ENCODE measurements around the gene ADAM33.

Gene ADAM33

DNA sequence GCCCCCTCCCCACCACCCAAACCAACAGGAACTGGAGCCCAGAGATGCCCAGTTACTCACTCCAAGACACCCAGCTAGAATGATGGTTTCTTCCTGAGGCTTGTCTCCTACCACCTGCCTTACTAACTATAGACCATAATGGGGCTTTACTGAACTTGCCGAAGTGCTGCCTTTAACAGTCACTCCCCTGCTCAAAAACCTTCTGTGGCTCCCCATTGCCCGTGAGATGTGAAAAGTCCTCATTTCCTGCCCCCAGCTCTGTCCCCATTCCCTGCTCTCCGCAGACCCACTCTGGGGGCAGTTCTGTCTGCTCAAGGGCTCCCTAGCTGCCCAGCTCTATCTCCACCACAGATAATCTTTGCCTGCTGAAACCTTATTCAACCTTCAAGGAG is 25.7 kb upstream of the ADAM33 start:
- DNase-seq: no peak

DNA sequence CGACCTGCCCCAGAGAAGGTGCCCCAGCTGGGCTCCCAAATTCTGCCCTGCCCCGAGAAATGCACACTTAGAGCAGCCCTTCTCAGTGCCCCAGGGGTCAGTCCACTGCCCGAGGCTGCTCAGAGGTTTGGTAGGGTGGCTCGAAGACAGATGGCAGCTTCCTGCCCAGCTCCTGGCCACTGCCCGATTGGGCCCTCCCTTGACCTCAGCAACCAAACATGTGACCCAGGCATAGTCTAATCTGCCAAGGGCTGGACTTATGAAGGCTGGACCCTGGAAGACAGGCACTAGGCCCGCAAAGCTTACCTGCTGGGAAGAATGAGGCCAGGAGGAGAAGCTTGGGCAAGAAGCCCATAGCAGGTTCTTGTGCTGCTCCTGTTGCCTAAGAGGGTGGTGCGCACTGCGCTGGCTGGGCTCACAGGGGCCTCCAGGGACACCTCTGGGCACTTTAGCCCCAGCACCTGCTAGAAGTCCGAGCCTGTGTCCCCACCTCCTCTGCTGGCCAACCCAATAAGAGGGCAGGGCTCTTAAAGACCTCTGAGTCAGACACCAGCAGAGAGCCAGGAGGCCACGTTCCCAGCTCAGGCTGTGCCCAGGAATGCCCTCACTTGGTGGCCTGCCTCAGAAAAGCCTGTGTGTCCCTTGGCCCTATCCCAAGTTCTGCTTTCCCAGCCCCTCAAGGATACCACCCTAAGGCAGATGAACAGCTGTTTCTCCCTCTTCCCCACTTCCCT is 25.1 kb upstream of the ADAM33 start:
- DNase-seq: no peak

DNA sequence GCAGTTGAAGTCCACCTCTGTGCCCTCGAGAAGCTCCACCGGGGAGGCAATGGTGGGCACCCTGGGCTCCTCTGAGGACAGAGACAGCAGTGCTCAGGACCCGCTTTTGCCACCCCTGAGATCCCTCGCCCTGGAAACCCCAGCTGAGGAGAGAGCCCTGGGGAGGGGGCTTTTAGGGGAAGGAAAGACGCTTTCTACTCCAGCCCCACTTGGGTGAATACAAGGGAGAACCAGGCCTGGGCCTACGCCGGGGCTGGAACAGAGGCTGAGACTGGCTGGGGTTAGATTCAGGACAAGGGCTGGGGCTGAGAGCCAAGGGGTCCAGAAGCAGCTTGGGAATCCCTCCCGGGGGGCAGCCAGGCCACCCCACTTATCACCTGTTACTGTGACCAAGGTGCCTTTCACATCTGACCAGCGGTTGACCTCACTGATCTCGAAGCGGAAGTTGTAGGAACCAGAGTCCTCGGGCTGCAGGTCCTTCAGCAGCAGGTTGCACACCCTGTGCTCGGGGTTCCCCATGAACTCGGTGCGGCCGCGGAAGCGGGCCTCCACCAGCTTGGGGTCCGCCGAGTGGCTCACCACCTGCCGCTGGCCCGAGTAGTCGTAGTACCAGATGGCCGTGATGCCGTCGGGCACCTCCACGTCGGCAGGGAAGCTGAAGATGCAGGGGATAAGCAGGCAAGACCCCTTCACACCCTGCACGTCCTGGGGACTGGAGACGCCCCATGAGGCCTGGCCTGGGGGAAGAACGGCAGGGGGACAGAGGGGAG is 24.3 kb upstream of the ADAM33 start:
- DNase-seq: no peak

DNA sequence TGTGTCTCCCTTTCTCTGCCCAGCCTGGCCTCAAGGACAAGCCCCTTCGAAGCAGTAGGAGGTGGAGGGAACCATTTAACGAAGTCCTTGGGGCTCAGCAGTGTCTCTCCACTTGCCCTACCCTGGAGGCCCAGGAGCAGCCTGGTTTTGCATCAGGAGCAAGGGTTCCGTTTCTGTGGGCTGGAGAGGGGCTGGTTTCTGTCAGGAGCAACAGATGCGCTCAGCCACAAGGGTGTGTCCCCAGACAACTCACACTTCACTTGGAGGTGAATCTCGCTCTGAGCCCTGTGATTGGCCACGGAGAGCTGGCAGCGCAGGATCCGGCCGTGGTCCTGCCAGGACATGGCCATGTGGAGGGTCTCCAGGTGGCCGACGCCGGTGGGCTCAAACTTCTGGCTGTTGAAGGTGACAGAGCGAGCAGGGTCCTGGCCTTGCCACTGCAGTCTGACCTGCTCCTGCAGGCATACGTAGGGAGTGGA is 23.7 kb upstream of the ADAM33 start:
- DNase-seq: no peak

DNA sequence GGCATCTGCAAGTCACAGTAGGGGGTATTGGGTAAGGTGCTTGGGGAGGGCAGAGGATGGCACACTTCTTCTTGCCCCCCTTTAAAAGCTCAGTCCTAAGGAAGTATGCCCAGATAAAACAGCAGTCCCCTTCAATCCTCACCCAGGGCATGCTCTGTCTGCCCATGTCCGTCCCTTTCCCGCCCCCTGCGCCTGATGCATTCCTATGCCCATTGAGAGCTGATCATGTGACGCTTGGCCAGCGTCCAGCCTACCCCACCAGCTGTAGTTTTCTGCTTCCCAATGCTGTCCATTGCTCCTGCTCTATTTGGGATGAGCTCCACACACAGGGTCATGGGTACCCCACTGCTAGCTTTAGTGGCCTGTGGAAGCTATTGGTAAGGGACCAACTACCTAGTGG is 22.3 kb upstream of the ADAM33 start:
- no peak for DNase-seq

DNA sequence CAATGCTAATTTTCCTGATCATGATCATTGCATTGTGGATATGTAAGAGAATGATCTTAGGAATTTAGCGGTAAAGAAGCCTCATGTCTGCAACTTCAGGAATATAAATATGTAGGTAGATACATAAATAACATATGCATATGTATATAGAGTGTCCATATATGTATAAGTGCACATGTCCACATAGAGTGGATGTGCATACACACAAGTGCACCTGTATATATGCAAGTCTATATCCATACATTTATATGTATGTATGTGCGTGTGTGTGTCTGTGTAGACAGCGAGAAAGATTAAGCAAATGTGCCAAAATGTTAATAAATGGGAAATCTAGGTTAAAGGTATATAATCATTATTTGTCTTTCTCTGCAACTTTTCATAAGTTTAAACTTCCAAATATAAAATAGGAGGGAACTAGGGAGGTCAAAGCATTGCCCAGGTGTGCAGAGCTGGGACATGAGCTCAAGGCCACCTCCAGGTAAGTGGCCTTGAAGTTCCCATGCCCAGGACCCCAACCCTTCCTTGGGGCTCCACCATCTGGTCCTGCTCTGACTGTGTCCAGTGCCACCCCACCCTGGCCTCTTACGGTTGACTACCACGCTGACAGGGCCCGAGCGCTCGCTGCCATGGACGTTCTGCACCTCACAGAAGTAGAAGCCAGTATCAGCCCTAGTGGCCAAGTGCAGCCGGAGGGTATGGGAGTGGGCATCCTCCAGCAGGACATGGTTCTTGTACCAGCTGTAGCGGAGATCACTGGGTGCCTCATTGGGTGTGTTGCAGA is 21.0 kb upstream of the ADAM33 start:
- no peak for DNase-seq

DNA sequence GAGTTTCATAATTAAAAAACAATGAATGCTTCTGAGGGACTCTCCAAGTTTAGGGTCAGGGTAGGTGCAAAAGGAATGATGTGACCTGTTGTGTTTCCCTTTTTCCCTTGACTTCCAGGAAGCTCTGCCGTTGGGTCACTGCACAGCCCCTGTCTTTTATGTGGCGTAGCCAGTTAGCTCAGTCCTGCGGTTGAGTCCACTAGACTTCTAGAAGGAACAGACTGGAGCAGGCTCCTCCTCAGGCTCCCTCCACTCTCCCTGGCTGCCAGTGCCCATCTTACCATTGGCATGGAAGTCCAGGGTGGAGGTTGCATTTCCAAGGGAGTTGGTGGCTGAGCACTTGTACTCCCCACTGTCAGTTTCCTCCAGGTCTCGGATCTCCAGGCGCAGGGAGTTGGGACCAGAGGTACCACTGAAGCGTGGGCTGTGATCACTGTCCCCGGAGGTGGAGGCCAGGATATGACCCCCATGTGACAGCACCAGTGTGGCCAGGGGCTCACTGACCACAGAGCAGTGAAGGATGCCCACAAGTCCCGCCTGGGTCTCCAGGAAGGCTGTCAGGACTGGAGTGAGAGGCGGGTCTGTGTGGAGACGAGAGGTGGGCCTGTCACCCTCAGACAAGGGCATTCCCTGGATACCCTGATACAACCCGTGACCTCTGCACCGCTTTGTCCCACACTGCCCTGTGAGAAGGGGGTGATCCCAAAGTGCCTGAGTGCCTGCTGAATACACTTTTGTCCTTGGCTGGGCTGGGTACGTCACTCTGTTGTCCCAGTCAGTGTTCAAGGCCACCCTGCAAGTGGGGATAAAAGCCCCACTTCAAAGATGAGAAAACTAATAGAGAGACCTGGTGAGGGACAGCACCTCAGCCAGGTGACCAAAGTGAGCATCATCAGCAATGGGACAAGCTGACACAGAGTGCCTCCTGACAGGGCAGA is 19.5 kb upstream of the ADAM33 start:
- no peak for DNase-seq

DNA sequence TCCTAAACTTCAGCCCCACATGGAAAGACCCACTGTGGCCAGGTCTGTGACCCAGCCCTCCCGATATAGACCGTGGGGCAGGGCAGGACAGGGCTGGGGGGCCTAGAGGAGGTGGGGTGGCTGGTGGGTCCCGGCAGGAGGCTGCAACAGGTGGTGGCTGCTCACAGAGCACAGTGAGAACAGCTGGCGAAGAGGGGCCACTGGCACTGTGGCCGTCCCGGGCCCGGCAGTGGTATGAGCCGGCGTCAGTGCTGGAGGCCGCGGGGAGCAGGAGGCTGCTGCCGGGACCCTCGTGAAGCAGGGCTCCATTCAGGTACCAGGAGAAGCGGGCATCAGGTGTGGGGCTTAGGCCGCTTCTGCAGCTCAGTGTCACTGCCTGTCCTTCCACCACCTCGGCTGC is 17.2 kb upstream of the ADAM33 start:
- no peak for DNase-seq

DNA sequence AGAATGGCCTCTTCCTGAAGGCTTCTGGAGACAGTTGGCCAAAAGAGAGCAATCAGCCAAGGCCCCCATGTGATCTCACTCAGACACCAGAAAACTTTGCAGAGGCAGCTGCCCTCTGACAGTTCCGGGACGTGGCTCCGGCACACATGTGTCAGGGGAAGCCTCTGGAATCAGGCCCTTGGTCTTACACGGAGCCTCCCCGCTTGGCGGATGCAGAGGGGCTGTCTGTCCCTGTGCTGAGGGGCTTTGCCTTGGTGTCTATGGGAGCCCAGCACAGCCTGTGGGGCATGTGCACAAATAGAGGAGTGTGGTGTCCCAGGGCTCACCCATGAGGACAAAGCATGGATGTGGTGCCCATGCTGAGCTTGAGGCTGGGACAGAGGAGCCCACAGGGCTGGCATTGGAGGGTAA is 16.8 kb upstream of the ADAM33 start:
- no peak for DNase-seq

DNA sequence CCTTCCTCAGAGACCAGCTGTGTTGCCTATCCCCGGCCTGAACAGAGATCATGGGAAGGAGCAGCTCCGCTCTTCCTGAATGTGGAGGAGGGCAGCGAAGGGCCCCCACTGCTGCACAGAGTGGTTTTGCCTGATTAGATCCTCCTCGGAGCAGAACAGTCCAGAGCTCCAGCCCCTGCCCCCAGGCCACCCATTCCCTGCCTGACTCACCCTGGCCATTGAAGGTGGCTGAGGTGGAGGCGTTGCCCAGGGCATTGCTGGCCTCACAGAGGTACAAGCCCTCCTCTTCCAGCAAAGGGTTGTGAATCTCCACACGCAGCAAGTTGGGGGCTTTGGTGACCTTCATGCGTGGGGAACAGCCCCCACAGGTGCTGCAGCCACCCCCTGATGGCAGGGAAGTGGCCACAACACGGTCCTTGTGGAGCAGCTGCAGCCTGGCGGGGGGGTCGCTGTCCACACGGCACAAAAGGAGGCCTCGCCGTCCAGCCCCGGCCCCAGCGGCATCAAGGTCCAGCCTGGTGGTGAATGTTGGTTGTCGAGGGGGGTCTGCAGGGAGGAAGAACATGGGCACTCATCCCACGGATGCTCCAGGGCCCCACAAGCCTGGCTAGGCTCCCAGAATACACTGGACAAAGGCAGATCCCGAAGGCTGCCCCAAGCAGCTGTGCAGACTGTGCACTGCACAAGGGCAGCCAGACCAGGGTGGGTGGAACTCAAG is 15.9 kb upstream of the ADAM33 start:
- no peak for DNase-seq

DNA sequence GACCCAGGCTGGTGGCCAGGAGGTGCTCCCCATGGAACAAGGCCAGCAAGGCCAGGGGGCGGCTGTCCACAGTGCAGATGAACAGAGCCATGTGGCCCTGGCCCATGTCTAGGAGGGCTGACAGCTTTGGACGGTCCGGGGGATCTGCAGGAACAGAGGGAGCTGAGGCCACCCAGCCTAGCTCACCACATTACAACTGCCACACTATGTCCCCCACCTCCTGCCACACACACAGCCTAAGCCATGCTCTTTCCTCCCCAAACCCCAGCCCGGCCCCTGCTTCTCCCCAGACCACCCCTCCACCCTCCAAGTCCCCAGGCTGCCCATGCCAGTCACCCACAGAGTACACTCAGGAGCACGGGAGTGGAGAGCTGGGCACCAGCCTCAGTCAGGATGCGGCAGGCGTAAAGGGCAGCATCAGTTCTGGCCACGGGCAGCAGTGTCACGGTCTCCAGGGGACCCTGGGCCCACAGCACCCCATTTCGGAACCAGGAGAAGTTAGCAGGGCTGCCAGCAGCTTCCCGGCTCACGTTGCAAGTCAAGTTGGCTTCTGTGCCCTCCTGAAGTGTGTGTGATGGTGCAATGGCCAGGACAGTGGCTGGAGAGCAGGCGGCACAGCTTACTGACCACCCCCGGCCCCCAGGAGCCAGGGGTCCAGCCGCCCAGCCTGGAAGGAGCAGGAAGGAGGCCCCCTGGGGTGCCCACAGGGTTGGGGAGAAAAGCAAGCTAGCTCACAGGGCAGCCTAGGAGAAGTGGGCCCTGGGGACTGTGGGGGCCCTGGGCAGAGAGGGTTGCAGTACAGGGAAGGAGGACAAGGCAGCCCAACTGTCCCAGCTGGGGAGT is 15.2 kb upstream of the ADAM33 start:
- DNase-seq: no peak

DNA sequence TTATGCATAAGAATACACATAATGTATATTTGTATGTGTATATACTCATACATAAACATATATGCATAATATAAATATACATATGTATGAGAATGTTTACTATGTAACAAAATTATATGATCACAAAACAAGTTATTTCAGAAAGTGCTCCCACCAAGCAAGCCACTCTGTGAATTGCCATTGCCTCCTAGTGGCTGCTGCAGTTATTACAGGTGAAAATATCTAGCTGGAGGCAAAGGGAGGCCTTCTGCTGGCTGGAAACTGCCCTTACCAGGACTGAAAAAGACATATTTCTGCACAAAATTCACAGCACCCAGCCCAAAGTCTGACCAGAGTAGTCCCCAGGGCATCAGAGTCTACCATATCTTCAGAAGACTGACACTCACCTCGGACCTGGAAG is 14.4 kb upstream of the ADAM33 start:
- no peak for DNase-seq

DNA sequence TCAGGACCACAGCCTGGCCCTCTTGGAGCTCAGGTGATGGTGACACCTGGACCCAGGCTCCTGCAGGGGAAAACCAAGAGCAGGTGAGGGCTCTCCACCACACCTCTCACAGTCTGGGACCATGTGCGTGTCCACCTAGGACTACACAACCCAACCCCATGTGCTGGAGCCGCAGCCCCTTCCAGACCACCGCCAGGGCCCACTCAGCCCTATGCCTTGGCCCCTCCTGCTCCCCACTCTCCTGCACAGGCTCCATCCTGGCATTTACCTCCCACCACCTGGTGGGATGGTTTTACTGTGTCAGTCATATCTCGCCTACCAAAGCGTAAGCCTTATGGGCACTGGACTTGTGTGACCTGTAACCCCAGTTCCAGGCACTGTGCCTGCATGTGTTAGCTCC is 13.1 kb upstream of the ADAM33 start:
- no peak for DNase-seq

DNA sequence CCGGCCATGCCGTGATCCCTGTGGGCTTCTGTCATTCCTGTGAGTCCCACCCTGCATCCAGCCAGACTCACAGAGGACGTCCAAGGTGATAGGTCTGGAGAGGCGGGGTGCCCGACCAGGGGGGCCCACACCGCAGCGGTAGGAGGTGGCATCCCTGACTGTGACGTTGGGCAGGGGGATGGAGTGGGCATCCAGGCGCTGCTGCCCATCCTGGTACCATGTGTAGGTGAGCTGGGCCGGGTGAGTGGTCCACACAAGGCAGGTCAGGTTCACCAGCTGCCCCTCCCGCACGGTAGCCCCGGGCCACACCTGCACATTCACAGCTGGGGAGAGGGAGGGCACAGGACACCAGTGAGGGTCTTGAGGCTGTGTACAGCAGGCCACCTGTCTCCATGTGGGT is 11.6 kb upstream of the ADAM33 start:
- DNase-seq: no peak

DNA sequence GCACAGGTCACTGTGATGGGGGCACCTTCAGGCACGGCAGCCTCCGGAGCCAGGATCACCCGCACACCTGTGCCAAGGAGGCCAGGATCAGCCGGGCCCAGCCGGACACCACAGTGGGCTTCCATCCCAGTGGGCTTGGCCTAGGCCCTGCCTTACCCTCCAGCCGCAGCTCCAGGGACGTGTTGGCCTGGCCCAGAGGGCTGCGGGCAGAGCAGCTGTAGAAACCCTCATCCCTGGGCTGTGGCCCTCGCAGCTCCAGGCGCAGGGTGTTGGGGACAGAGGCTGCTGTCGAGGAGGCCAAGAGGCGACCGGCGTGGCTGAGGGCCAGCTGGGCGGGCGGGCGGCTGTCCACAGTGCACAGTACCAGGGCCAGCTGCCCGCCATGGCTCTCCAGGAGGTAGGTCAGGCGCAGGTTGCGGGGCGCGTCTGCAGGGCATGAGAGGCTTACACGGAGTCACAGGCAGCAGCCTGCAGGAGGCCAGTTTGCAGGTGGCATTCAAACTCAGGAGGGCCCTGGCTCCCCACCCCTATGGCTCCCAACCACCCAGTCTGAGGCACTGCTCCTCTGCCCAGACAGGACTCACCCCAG is 11.0 kb upstream of the ADAM33 start:
- no peak for DNase-seq

DNA sequence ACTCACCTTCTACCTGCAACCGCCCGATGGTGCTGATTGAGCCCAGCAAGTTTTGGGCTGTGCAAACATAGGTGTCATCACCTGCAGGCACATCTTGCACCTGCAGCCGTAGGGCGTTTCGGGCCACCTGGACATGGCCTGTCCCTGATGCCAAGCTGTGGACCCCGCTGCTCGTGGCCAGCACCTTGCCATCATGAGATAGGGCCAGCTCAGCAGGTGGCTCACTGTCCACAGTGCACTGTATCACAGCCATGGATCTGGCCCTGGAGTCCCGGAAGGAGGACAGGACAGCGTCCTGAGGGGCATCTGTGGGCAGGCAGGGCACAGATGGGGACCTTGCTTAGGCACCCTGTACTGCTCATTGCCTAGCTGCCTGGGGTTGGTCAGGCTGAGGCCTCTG is 10.1 kb upstream of the ADAM33 start:
- no peak for DNase-seq

DNA sequence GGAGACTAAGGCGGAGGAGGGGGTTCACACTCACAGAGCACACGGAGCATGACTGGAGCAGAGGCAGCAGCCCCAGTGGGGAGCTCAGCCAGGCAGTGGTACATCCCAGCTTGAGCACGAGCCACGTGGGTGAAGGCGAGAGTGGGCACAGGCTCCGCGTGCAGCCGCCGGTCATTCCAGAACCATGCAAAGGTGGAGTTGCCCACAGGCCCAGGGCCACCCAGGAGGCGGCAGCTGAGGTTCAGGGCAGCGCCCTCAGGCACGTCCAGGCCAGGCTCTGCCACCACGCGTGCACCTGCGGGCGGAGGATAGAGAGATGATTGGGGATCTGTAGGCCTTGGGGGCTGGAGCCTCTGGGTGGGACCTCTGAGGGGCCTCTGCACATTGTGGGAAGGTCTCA is 9.5 kb upstream of the ADAM33 start:
- DNase-seq: no peak

DNA sequence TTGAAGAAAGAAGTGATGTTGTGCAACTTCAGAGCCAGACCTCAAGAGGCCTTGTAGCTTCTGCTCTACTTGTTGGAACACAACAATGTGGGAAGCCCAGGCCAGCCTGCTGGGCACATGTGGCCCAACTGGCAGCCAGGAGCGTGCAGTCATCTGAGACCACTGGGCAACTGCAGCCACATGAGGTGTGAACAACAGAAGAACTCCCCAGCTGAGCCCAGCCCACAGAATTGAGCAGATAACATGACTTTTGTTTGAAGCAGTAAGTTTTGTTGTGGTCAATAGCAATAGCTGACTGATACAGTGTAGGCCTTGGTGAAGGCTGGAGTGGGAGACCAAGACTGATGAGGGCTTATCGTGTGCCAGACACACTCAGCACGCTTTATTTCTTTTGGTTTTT is 8.6 kb upstream of the ADAM33 start:
- no peak for DNase-seq

DNA sequence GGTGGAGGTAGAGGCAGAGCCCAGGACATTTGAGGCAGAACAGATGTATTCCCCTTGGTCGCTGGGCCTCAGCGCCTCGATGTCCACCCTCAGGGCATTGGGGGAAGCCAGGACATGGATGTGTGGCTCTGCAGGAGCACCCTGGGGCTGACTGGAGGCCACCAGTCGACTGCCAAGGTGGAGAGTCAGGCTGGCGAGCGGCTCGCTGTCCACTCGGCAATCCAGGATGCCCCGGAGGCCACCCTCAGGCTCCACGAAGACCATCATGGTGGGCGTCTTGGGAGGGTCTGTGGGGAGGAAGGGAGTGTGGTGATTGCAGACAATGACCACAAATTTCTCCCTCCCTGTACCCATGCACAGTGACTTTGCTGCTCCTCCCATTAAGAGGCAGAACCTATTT is 8.2 kb upstream of the ADAM33 start:
- no peak for DNase-seq

DNA sequence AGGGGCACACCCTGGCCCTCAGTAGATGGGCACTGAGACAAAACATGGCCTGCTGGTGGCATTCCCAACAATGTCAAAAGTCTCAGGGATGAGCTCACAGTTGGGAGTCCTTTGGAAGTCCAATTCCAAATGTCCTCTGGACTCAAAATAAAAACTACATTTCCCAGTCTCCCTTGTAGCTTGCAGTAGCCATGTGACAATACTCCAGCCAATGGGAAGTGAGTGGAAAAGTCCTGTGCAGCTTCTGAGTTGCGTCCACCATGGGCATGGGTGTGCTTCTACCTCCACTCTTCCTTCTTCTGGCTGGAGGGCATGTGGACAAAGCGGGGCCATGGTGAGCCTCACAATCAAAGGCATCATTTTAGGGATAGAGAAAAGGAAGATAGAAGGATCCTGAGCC is 5.8 kb upstream of the ADAM33 start:
- peak; percentile 70 for DNase-seq

Data from fibroblast of upper back skin (primary cell).